ENCODE data around the gene ARMC9. TPM values are rescaled to one million over a fixed set of nuclear protein-coding genes. Genes with fewer than 3 reads are reported as not detected.

ARMC9 gene
- total and polyA plus RNA-seq, 2 of the 13 experiments (the other 11 are each of a cell fraction or from before 2014, with no cell fraction given): 9.1 to 12.8 TPM

- in situ Hi-C loops (cut with HindIII; ENCODE audit: extremely low pct_ligation_motif_present, low pct_unique_long_range_greater_than_20kb): loop anchor here (5.0 kb wide), 1 partner anchor 81 kb away; no protein-coding TSS in a partner anchor
- peaks cover 0 to 1% of the 10 kb centered on the region in 2 experiments; a peak in 2 of 5 replicates for H3K27me3 ChIP-seq (ENCODE audit: control insufficient read depth in 1 of 2, insufficient read depth in 2 of 2, low read length in 2 of 2)
- ATAC-seq: no peak
- H3K4me3 ChIP-seq (replicated peaks in 1 of 3; ENCODE audit: insufficient read depth in 1 of 3, low read depth in 2 of 3, low read length in 3 of 3): no peak overlapping the region
- TF ChIP-seq RORA (CRISPR knock-in tag; IDR thresholded peaks at IDR 0.05): no peak
- no peak for TF ChIP-seq ZNF446 (CRISPR knock-in tag; IDR thresholded peaks at IDR 0.05)
- no peak for TF ChIP-seq IKZF1 (IDR thresholded peaks at IDR 0.05)
- TF ChIP-seq FOXO4 (CRISPR knock-in tag; conservative IDR thresholded peaks at IDR 0.05): 0 out of 2 replicates have a peak, but pooled peaks have one; percentile 36
- no peak for TF ChIP-seq FOXJ3 (CRISPR knock-in tag; IDR thresholded peaks at IDR 0.05; ENCODE audit: borderline replicate concordance)
- no peak for TF ChIP-seq POLR2AphosphoS5 (IDR thresholded peaks at IDR 0.05; ENCODE audit: low read depth, low read length)
- no peak overlapping the region for H2AFZ ChIP-seq (ENCODE audit: low read length)
- H3K4me2 ChIP-seq (ENCODE audit: low read depth, low read length): no peak overlapping the region
- FAIRE-seq: no peak
- H3K9me3 ChIP-seq (ENCODE audit: low read length): peaks cover 6% of the 10 kb centered on the region; the same call in 1 of the 2 replicates
- no peaks in the 10 kb centered on the region for H3K36me3 ChIP-seq (replicated peaks in 1 of 2; ENCODE audit: control insufficient read depth in 1 of 2, insufficient read depth in 2 of 2, low read length in 2 of 2)
- no TSS peak for BruUV-seq (replicated peaks)
- H3K4me1 ChIP-seq (ENCODE audit: insufficient read depth, low read length): peaks cover 43% of the 10 kb centered on the region
- ChIA-PET CTCF (ENCODE audit: low intra/inter-chr PET ratio, low total read pairs) (interaction anchor here (1.0 to 2.2 kb wide), 2 partner anchors 87 to 90 kb away, joined by 3 to 13 read pairs; no protein-coding TSS in a partner anchor), POLR2A (no interaction called here)
- WGBS (ENCODE audit: low lambda C conversion rate): 13% methylated on average over 3 of the region's 3 CpGs
- DNase-seq (ENCODE audit: low spot score): no peak
- no peak overlapping the region for H3K9ac ChIP-seq (ENCODE audit: insufficient read depth, low read depth, low read length)
- H3K79me2 ChIP-seq (ENCODE audit: insufficient read depth, low read length): no peaks in the 10 kb centered on the region
- no peaks in the 10 kb centered on the region for H4K20me1 ChIP-seq (ENCODE audit: insufficient read depth, low read length)
- H3K27ac ChIP-seq (ENCODE audit: extremely low read length, insufficient read depth, low read length): no peak overlapping the region
- intact Hi-C loops (cut with micrococcal nuclease; ENCODE audit: unreplicated experiment): loop anchor here (5.0 kb wide), 1 partner anchor 136 kb away; the partner anchor contains the start of gene PSMD1
Measured at GRCh38 chr2:231193216-231193615, 5.2 kb upstream of the ARMC9 start.

GRCh38 chr2:231196592-231196991 is 1.8 kb upstream of the ARMC9 start:
- FAIRE-seq: no peak
- POLR2A ChIA-PET: interaction anchor here (1.0 kb wide), 1 partner anchor 9 kb away, joined by 3 read pairs; no protein-coding TSS in a partner anchor
- 30% methylated on average over 5 of the region's 5 CpGs for WGBS (ENCODE audit: low lambda C conversion rate)
- TF ChIP-seq KDM4B (CRISPR knock-in tag; IDR thresholded peaks at IDR 0.05) (no peak), ZNF605 (CRISPR knock-in tag; IDR thresholded peaks at IDR 0.05) (no peak), CTCF (CRISPR knock-in tag; IDR thresholded peaks at IDR 0.05) (no peak), ARID4A (CRISPR knock-in tag; IDR thresholded peaks at IDR 0.05; ENCODE audit: borderline replicate concordance) (no peak), ZNF615 (CRISPR knock-in tag; IDR thresholded peaks at IDR 0.05; ENCODE audit: borderline replicate concordance) (no peak)

More at GRCh38 chr2:231196592-231196991, 1.8 kb upstream of the ARMC9 start:
- Histone ChIP-seq H4K20me1 (ENCODE audit: insufficient read depth, low read length) (no peaks in the 10 kb centered on the region), H3K27me3 (ENCODE audit: control insufficient read depth in 1 of 2, insufficient read depth in 2 of 2, low read length in 2 of 2) (no peaks in the 10 kb centered on the region; a peak in 1 of 5 replicates), H2AFZ (ENCODE audit: low read length) (peak overlapping the region; percentile 44), H3K4me3 (replicated peaks in 1 of 3; ENCODE audit: insufficient read depth in 1 of 3, low read depth in 2 of 3, low read length in 3 of 3) (no peak overlapping the region), H3K36me3 (replicated peaks in 1 of 2; ENCODE audit: control insufficient read depth in 1 of 2, insufficient read depth in 2 of 2, low read length in 2 of 2) (no peaks in the 10 kb centered on the region), H3K4me1 (ENCODE audit: insufficient read depth, low read length) (peaks cover 37% of the 10 kb centered on the region), H3K9me3 (ENCODE audit: low read length) (peaks cover 6% of the 10 kb centered on the region; the same call in 1 of the 2 replicates), H3K4me2 (ENCODE audit: low read depth, low read length) (no peak overlapping the region), H3K79me2 (ENCODE audit: insufficient read depth, low read length) (peaks cover 2% of the 10 kb centered on the region), H3K9ac (ENCODE audit: insufficient read depth, low read depth, low read length) (no peak overlapping the region), H3K27ac (ENCODE audit: extremely low read length, insufficient read depth, low read length) (no peak overlapping the region)
- CTCF ChIA-PET (ENCODE audit: low intra/inter-chr PET ratio, low total read pairs): no interaction called here
- DNase-seq (ENCODE audit: low spot score): no peak
- ATAC-seq: no peak
- no TSS peak for BruUV-seq (replicated peaks)
- in situ Hi-C loops (cut with HindIII; ENCODE audit: extremely low pct_ligation_motif_present, low pct_unique_long_range_greater_than_20kb): no loop called here
- intact Hi-C loops (cut with micrococcal nuclease; ENCODE audit: unreplicated experiment): no loop called here

Measured in HepG2 (cell line).